AML-193 (cell line): ENCODE measurements around the gene CELSR1.
"Not testable (repeated sequence)": the region's sequence is repeated elsewhere in the genome, so short reads cannot be mapped to it uniquely, and the experiment has no call there.

Source experiments
- DNase-seq, 2 experiments: peaks; one replicate each; lab custom pipeline; 2025; lab: John Stamatoyannopoulos, UW

The CELSR1 gene

DNA sequence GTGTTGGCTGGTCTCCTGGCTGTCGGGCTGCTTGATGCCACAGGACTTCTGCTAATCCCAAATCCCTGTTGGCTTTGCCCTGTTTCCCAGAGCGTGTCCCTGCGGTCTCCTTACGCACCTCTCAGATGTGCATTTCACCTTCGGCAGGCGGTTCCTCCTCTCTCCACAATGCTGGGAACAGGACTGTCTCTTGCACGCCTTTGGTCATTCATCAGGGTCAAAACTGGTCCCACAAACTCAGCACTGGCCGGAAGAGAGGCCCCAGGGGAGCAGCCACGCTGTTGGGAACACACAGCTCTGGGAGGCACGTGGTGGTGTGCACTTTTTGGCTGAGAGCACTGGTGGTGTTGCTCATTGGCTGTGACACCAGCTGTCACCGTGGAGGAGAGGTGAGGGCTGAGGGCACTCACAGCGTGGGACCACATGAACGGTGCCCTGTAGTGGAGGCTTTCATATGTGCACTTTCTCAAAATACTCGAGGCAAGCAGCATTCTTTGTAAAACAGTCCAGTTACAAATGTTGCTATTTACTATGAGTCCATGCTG is 217.2 kb downstream of the CELSR1 start:
- DNase-seq, result no peak

DNA sequence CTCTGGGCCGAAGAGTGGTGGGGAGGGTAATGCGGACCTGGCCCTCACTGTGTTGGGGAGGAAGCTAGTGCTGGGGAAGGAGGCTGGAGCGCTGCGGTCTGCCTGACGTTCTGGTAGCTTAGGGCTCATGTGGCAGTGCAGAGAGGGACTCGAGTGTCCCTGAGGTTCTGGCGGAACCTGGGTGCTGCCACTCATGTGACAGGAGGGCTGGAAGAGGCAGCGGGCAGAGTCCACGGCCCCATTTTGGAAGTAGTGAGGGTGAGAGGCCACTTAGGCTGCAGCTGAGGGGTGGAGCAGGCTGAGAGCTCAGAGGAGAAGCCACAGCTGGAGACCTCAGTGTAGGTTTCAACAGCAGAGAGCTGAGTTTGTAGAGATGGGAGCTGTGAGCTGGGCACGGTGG is 218.1 kb downstream of the CELSR1 start:
- DNase-seq, result no peak

DNA sequence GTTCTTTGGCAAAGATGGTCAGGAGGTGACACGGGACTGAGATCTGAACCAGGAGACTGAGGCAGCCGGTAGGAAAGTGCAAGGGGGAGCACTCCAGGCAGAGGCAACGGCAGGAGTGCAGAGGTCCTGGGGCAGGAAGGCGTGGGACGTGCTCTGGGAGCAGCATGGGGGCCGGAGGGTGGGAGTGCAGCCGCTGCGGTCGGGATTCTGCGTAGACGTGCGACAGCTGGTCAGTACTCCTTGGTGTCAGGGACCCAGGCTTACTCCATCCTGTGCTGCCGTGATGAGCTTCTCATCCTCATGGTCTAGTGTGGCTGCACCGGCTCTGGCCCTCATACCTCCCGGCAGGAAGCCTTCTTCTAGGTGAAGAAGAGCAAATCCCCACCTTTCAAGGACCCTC is 218.8 kb downstream of the CELSR1 start:
- no peak for DNase-seq

DNA sequence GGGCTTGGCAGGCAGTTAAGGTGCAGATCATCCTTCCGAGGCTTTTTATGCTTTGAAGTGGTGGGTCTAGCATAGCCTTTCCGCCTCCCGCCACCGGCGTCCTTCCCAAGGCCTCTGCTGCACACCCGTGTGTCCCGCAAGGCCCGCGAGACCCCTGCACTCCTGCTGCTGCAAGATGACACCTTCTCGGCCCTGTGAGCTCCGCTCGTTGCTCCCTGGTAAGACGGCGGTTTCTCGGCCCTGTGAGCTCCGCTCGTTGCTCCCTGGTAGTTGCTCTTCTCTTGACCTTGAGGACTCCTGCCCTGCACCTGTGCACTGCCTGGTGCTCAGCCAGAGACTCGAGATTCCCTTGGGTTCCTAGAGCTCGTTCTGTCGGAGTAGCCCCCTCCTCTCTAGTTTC is 219.8 kb downstream of the CELSR1 start:
- DNase-seq, result no peak

DNA sequence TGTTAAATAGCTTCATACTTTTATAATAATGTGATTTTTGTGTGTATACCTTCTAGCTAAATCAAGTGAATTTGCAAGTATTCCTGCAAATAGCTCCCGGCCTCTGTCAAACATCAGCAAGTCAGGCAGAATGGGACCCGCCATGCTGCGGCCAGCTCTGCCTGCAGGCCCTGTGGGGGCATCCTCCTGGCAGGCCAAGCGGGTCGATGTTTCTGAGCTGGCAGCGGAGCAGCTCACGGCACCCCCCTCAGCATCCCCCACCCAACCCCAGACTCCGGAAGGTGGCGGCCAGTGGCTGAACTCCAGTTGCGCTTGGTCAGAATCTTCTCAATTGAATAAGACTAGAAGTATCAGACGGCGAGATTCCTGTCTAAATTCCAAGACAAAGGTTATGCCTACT is 221.4 kb downstream of the CELSR1 start:
- no peak for DNase-seq

DNA sequence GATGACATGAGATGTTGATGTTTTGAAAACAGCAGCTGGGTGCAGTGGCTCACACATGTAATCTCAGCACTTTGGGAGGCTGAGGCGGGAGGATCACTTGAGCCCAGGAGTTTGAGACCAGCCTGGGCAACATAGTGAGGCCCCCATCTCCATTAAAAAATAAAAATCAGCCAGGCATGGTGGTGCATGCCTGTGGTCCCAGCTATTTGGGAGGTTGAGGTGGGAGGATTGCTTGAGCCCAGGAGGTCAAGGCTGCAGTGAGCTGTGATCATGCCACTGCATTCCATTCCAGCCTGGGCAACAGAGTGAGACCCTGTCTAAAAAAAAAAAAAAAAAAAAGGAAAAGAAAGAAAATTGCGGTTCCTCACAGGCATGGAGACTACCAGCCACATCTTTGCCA is 224.6 kb downstream of the CELSR1 start:
- not testable (repeated sequence) for DNase-seq

DNA sequence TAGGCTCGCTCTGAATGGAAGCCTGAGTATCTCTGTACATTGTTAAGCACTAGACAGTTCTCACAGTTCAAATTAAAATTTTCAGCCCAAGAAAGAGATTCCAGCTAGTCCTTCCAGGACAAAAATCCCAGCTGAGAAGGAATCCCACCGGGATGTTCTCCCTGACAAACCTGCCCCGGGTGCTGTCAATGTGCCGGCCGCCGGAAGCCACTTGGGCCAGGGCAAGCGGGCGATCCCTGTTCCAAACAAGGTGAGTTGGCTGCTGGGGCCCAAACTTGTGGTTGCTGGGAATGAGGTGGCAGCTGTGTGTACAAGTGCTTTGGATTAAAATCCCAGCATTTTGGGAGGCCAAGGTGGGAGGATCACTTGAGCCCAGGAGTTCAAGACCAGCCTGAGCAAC is 225.4 kb downstream of the CELSR1 start:
- no peak for DNase-seq
